ENCODE data around the gene SLC1A3.

SLC1A3 gene

GRCh38 chr5:36600917-36601527, 5.4 kb upstream of the SLC1A3 start:
- DNase-seq (ENCODE audit: low spot score) = no peak

- DNase-seq (ENCODE audit: low spot score) = no peak
Observed at GRCh38 chr5:36602704-36603321, 3.6 kb upstream of the SLC1A3 start.

DNA sequence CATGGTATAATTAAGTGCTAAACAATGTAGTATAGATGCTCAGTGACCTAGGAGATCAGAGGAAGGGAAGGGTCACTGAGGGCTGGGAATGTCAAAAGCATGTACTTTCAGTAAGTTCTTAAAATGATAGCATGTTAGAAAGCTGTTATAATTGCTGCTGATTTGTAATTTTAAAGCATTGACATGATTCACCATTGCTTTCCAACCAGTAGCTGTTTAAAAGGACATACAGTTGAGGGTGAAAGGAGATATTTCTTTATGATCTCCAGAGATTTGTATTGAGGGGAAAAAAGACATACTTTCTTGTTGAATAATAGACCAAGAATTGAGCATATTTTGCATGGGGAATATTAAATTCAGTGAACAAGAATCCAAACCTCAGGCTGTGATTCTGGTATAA, 1.2 kb upstream of the SLC1A3 start:
- no peak for DNase-seq (ENCODE audit: low spot score)

GRCh38 chr5:36606036-36606427, 374 bp upstream of the SLC1A3 start:
- DNase-seq (ENCODE audit: low spot score) = no peak

DNA sequence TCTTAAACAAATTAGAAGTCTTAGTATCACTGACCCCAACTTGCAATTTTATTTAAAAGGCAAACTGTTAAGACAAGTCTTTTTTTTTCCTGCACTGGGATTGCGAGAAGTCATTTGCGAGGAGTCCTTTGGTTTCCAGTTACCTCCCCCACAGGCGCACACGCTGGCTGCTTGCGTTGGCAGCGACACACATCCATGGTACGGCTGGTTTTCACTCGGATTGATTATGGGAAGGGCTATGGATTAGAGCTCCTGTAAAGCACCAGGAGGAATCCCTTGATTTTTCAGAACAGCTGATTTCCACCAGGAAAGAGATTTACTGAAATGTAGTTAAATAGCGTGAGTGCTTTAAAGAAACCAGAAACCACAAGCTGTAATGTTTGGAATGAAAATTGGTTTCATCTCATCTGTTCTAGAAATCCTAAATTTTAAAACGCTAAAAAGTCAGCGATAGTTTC, 737 bp downstream of the SLC1A3 start:
- no peak for DNase-seq (ENCODE audit: low spot score)

GRCh38 chr5:36607838-36608783, 1.7 kb downstream of the SLC1A3 start:
- no peak for DNase-seq (ENCODE audit: low spot score)

- DNase-seq (ENCODE audit: low spot score) = no peak
Observed at GRCh38 chr5:36610621-36611020, 4.2 kb downstream of the SLC1A3 start.

DNA sequence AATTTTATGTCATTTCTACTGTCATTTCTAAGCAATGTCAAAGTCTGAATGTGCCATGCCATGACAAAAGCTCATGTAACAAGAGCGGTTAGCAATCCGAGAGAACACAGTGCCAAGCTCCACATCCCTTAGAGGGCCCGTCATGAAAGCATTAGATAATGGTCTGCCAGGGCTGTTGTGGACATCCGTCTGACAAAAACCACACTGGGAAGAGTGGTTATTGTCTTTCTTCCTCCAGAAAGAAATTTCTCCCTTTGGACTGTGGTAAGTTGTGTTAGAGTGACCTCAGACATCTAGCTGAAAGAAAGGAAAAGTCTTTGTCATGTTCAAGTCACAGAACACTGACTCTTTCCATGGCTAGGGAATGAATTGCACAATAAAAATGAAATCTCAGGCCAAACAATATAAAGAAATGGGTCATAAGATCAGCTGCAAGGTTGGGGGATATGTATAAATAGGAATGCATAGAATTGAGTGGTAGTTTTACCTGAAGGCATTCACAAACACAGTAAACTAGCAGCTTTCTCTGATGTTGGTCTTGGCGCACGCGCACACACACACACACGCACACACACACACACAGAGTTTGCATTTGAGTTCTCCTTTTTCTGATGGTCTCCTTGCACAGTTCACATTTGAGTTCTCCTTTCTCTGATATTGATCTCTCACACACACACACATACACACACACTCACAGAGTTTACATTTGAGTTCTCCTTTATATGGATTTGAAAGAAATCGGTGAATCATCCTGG, 5.3 kb downstream of the SLC1A3 start:
- no peak for DNase-seq (ENCODE audit: low spot score)

DNA sequence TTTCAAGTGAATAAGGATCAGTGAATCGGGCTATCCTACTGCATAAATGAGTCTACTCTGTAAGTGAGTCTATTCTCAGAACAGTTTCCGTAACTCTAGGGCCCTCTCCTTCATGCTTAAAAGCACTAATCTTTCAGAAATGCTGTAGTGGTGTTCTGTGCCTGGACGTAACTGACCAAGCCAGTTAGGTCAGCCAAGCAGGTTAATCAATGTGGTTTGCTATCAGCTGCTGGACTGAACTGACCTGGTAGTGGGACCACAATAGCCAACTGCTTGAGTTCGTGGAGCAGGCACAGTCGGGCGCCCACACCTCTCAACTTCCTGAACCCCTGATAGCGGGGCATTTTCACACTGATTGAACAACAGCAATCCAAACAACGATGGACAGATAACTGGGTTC, 6.8 kb downstream of the SLC1A3 start:
- no peak for DNase-seq (ENCODE audit: low spot score)

GRCh38 chr5:36613771-36614656, 7.6 kb downstream of the SLC1A3 start:
- no peak for DNase-seq (ENCODE audit: low spot score)

GRCh38 chr5:36614657-36615308, 8.4 kb downstream of the SLC1A3 start:
- DNase-seq (ENCODE audit: low spot score) = no peak

- no peak for DNase-seq (ENCODE audit: low spot score)
Observed at GRCh38 chr5:36619012-36619635, 12.7 kb downstream of the SLC1A3 start.

DNA sequence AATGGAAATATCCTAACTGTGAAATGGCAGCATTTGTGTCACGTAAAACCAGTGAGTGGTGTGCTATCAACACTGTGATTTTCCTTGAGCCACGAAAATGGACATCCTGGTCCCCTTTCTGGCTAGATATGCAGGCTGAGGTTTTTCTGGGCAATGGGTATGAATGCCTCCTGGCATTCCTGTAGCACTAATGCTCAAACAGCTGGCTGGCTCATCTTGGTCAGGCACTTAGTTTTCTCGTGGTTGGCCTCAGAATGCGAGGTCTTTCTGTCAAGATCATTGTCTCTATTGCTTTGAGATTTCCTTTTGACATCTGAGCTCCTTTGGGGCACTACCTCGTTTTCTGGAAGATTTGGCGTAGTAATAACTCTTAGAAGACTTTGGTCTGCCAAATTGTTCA, 15.6 kb downstream of the SLC1A3 start:
- no peak for DNase-seq (ENCODE audit: low spot score)

GRCh38 chr5:36623832-36624231, 17.4 kb downstream of the SLC1A3 start:
- DNase-seq (ENCODE audit: low spot score) = no peak

GRCh38 chr5:36624277-36624676, 17.9 kb downstream of the SLC1A3 start:
- DNase-seq (ENCODE audit: low spot score) = no peak

DNA sequence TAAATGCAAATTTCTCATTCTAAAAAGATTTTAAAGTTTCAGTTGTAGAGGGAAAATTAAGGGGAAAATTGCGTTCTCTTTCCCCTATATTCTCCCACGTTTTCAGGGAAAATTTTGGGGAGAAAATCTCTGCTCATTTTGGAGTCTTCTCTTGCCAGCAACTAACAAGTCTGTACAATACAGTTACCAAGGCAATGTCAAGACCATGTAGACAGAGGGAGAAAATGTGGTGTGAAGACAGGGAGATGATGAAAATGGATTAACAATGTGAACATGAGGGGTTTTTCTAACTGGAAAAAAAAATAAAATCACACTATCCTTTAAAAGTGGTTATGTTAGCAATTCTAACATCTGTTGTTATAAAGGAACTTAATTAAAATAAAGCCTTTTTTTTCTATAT, 22.3 kb downstream of the SLC1A3 start:
- DNase-seq (ENCODE audit: low spot score) = no peak

- DNase-seq (ENCODE audit: low spot score) = no peak
Observed at GRCh38 chr5:36629729-36630128, 23.3 kb downstream of the SLC1A3 start.

DNA sequence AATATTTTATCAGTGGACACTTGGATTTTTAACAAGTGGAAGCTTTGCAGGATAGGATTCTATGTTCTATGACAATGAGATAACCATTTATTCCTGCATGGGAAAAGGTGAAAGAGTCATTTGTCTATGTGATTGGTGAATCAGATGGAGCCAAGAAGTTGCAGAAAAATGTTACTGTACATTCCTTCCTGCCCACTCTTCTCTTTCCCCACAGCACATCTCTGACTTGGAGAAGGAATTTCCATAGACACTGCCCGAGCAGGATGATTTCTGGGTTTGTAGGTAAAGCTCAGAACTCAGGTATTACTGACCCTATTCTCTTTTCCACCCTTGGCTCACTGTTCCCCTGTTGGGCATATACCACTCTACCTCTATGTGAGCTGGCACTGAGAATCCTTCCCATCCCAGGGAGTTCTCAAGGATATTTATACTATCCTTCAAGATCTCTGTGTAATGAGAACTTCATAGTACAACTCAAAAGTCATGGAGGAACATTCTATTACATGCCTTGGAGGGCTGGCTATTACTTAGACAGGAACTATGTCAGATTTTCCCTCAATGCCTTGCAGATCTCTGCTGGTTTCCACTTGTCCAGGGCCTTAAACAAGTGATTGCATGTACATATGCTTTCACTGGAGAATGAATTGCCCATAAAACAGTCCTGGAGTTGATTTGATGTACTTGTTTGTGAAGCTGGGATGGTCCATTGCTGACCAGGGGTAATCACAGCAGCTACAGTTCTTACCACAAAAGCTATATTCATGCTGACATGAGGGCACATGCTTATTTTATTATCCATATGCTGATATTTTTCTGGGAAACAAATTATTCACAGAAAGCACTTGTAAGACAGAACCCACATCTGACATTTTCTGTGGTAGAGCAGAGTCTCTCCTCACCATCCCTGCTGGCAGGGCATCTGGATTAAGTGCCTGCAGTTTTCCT, 24.1 kb downstream of the SLC1A3 start:
- no peak for DNase-seq (ENCODE audit: low spot score)

DNA sequence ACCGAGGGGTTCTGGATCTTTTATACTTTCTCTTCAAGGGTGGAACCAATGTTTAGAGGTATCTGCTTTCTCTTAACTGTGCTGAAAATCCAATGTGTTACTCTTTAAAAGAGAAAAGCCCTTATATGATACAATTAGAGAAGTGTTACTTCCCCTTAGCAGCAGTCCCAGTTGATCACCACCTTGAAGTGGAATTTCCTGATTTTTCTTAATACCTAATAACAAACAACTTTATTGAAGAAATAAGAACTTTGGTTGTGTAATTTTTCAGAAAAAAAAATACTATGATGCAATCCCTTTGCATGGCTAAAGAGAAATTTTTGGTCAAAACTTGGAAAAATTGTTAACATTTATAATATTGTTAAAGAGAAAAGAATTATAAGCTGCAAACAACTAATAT, 24.7 kb downstream of the SLC1A3 start:
- no peak for DNase-seq (ENCODE audit: low spot score)

Data from hepatic stellate cell (primary cell).